HepG2 (cell line): ENCODE results near the gene BCAS3. TPM values are rescaled to one million over a fixed set of nuclear protein-coding genes. Genes with fewer than 3 reads are reported as not detected.
A peak's percentile ranks its signal among the peaks of the same experiment; 100 is the strongest.

ENCODE experiments used
- ATAC-seq: fragments of 200-7000 bp; cut with Tn5 transposase; 3 replicates; pipeline ENCODE4 v1.9.1; 2020; ENCODE audit warnings: mild to moderate bottlenecking, moderate library complexity
- BruUV-seq: library from RNA; stranded (reverse); fragments of 400-500 nt; replicated peaks from 2 replicates; lab custom pipeline; 2021; lab: Mats Ljungman, UMichigan
- CTCF ChIA-PET: fragments of 300-600 bp; formaldehyde crosslinking; extraction: SDS; loops from one replicate; lab custom pipeline; 2021; ENCODE audit warnings: low total read pairs, inconsistent platforms, low intra/inter-chr PET ratio; lab: Yijun Ruan, JAX
- POLR2A ChIA-PET: fragments of 350-600 bp; sonication (Branson Sonifier 250); formaldehyde crosslinking; loops from one replicate; lab custom pipeline; 2020; ENCODE audit warnings: antibody characterized with exemption, inconsistent platforms; lab: Yijun Ruan, JAX
- DNase-seq: peaks from one replicate; pipeline ENCODE4 v3.0.0-alpha.2; 2015; ENCODE audit warnings: low spot score
- FAIRE-seq: peaks from 3 replicates; lab custom pipeline; 2011; peaks lifted over from hg19 to GRCh38; lab: Jason Lieb, UNC
- H2AFZ ChIP-seq: one replicate; pipeline ENCODE4 v1.6.1; 2011; ENCODE audit warnings: low read length, inconsistent platforms
- H3K27ac ChIP-seq: fragments of 300-600 bp; 3 replicates; pipeline ENCODE4 v1.8.0; 2011; ENCODE audit warnings: mixed run types, mild to moderate bottlenecking, mixed read lengths, low read length, inconsistent platforms; ENCODE audit not compliant: insufficient read depth; ENCODE audit errors: extremely low read length
- H3K27me3 ChIP-seq, 2 experiments: fragments of 200-600 bp in 1 of 2; 2 replicates in 1 of 2; 3 replicates in 1 of 2; pipeline versions ENCODE4 v1.6.0 to v1.8.0; 2011; ENCODE audit warnings: low read length in 2 of 2, mild to moderate bottlenecking in 2 of 2, moderate library complexity in 2 of 2, inconsistent platforms in 1 of 2; ENCODE audit not compliant: insufficient read depth in 2 of 2, control insufficient read depth in 1 of 2
- H3K36me3 ChIP-seq, 2 experiments: fragments of 200-600 bp in 1 of 2; replicated peaks in 1 of 2; 2 replicates in 1 of 2; 3 replicates in 1 of 2; pipeline versions ENCODE4 v1.5.1 to v1.8.0; 2011; ENCODE audit warnings: low read length in 2 of 2, inconsistent platforms in 1 of 2; ENCODE audit not compliant: insufficient read depth in 2 of 2, control insufficient read depth in 1 of 2
- H3K4me1 ChIP-seq: 2 replicates; pipeline ENCODE4 v1.5.1; 2012; ENCODE audit warnings: low read length, inconsistent platforms; ENCODE audit not compliant: insufficient read depth
- H3K4me2 ChIP-seq: 2 replicates; pipeline ENCODE4 v1.6.0; 2011; ENCODE audit warnings: low read depth, low read length, inconsistent platforms
- H3K4me3 ChIP-seq, 3 experiments: fragments of 200-600 bp in 1 of 3; sonication (generic), shearing (Covaris generic) in 1 of 3; replicated peaks in 1 of 3; 2 replicates each; pipeline ENCODE4 v1.5.1; 2011 to 2016; ENCODE audit warnings: low read length in 3 of 3, inconsistent platforms in 2 of 3, low read depth in 2 of 3, mild to moderate bottlenecking in 2 of 3, control low read depth in 1 of 3, mixed read lengths in 1 of 3; ENCODE audit not compliant: insufficient read depth in 1 of 3
- H3K79me2 ChIP-seq: one replicate; pipeline ENCODE4 v1.6.1; 2011; ENCODE audit warnings: low read length, inconsistent platforms; ENCODE audit not compliant: insufficient read depth
- H3K9ac ChIP-seq: 2 replicates; pipeline ENCODE4 v1.6.0; 2011; ENCODE audit warnings: mild to moderate bottlenecking, low read depth, low read length, inconsistent platforms; ENCODE audit not compliant: insufficient read depth
- H3K9me3 ChIP-seq: 2 replicates; pipeline ENCODE4 v1.5.1; 2012; ENCODE audit warnings: mild to moderate bottlenecking, low read length
- H4K20me1 ChIP-seq: 2 replicates; pipeline ENCODE4 v1.6.0; 2011; ENCODE audit warnings: inconsistent platforms, mild to moderate bottlenecking, low read length, moderate library complexity; ENCODE audit not compliant: insufficient read depth
- BORCS8-MEF2B ChIP-seq: sonication (generic); formaldehyde crosslinking; IDR thresholded peaks from 2 replicates; pipeline ENCODE4 v1.8.0; 2022; ENCODE audit warnings: mild to moderate bottlenecking, missing genetic modification reagents
- FOXK2 ChIP-seq: fragments of 450-650 bp; IDR thresholded peaks from 2 replicates; pipeline ENCODE4 v1.6.1; 2016
- JDP2 ChIP-seq: sonication (generic); formaldehyde crosslinking; IDR thresholded peaks from 2 replicates; pipeline ENCODE4 v1.8.1; 2022; ENCODE audit warnings: missing genetic modification reagents, borderline replicate concordance
- MYNN ChIP-seq: sonication (generic); formaldehyde crosslinking; IDR thresholded peaks from 2 replicates; pipeline ENCODE4 v1.4.0; 2020; ENCODE audit warnings: mild to moderate bottlenecking, low read depth, missing genetic modification reagents
- NRL ChIP-seq: sonication (generic); formaldehyde crosslinking; IDR thresholded peaks from 2 replicates; pipeline ENCODE4 v1.5.0; 2020; ENCODE audit warnings: missing genetic modification reagents, mild to moderate bottlenecking, moderate library complexity, borderline replicate concordance
- PHF8 ChIP-seq: sonication (generic); formaldehyde crosslinking; IDR thresholded peaks from 2 replicates; pipeline ENCODE4 v1.5.0; 2020; ENCODE audit warnings: missing genetic modification reagents
- RBFOX2 ChIP-seq: fragments of 200-400 bp; formaldehyde crosslinking; IDR thresholded peaks from 2 replicates; pipeline ENCODE4 v1.6.1; 2017; ENCODE audit warnings: low read depth, mild to moderate bottlenecking, low read length
- TBX3 ChIP-seq: fragments of 450-650 bp; IDR thresholded peaks from 2 replicates; pipeline ENCODE4 v1.6.1; 2017; ENCODE audit warnings: antibody characterized with exemption, mild to moderate bottlenecking, inconsistent platforms, borderline replicate concordance
- ZMYM2 ChIP-seq: sonication (generic); formaldehyde crosslinking; IDR thresholded peaks from 2 replicates; pipeline ENCODE4 v1.8.0; 2022; ENCODE audit warnings: mild to moderate bottlenecking, missing genetic modification reagents
- ZNF205 ChIP-seq: IDR thresholded peaks from 2 replicates; pipeline ENCODE4 v1.6.1; 2018; ENCODE audit warnings: missing biosample characterization, missing genetic modification reagents
- WGBS: methylation state at CpG from one replicate; pipeline ENCODE4 v1.1.6; 2017; ENCODE audit warnings: low lambda C conversion rate; 5-methylcytosine and 5-hydroxymethylcytosine counted together
- in situ Hi-C: cut with HindIII; loops from 2 replicates; pipeline ENCODE4 v1.10.0; 2017; ENCODE audit warnings: low pct_unique_long_range_greater_than_20kb; ENCODE audit not compliant: extremely low pct_ligation_motif_present
- intact Hi-C: fragments of 100-400 bp; cut with micrococcal nuclease; formaldehyde crosslinking; loops from one replicate; pipeline ENCODE4 v1.10.0; 2022; ENCODE audit not compliant: unreplicated experiment
- polyA plus RNA-seq, 8 experiments: library from polyadenylated mRNA; depleted of rRNA in 3 of 8; stranded (reverse) in 7 of 8; unstranded in 1 of 8; fragments of >200 nt; fragmentation: Illumina TruSeq in 4 of 8; extraction: Trizol in 4 of 8; gene quantifications; 2 replicates each; pipeline versions ENCODE4 v1.2.1 to v1.2.3, GENCODE V29; 2011 to 2016; ENCODE audit warnings: low read depth in 4 of 8, missing spikeins in 1 of 8, mixed read lengths in 1 of 8; ENCODE audit not compliant: insufficient read depth in 1 of 8
- total RNA-seq, 5 experiments: library from RNA; depleted of rRNA; stranded (reverse); fragments of >200 nt; fragmentation: Illumina TruSeq; extraction: Trizol; gene quantifications; 2 replicates each; pipeline ENCODE4 v1.2.3, GENCODE V29; 2016; ENCODE audit warnings: low read depth in 1 of 5
- TF ChIP-seq, protein P1 (sequence below): sonication (generic); formaldehyde crosslinking; IDR thresholded peaks from 2 replicates; pipeline ENCODE4 v1.5.0; 2020; ENCODE audit warnings: mild to moderate bottlenecking, missing genetic modification reagents, borderline replicate concordance
- TF ChIP-seq, protein P2 (sequence below): IDR thresholded peaks from 2 replicates; pipeline ENCODE4 v1.6.1; 2016; ENCODE audit warnings: low read depth, missing genetic modification reagents, missing compliant biosample characterization

BCAS3 gene
- total and polyA plus RNA-seq, 2 of the 13 experiments (the other 11 are each of a cell fraction or from before 2014, with no cell fraction given) = 10.7 to 11.2 TPM

DNA sequence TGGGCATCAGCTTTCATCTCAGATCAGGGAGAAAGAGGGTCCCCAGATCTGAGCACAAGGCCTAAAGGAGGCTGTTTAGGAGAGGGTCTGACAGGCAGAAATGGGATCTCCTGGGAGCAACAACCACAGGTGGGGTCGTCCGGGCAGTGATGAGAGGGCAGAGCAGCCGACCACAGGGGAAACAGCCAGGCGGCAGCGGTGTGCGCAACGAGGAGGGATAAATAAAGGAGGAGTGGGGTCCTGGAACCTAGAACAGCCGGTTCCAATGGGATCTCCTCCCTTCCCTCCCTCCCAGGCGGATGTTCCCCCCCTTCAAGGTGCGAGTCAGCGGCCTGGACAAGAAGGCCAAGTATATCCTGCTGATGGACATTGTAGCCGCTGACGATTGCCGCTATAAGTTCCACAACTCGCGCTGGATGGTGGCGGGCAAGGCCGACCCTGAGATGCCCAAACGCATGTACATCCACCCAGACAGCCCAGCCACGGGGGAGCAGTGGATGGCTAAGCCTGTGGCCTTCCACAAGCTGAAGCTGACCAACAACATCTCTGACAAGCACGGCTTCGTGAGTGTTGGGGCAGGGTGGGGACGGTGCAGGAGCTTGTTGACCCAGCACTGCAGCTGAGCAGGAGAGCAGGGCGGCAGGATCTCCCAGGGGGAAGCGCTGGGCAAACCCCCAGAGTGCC is 723.9 kb downstream of the BCAS3 start:
- Histone ChIP-seq H3K36me3 (peaks cover 4 to 6% of the 10 kb centered on the region in 2 experiments; a peak in 2 of 5 replicates), H2AFZ (no peak overlapping the region), H3K4me1 (peaks cover 29% of the 10 kb centered on the region), H4K20me1 (no peaks in the 10 kb centered on the region), H3K79me2 (peaks cover 19% of the 10 kb centered on the region), H3K27me3 (no peaks in the 10 kb centered on the region), H3K9me3 (no peaks in the 10 kb centered on the region), H3K4me2 (peak overlapping the region; percentile 84), H3K4me3 (peak overlapping the region; percentile 72 to 93 (median 86); a peak in 5 of 6 replicates), H3K9ac (peak overlapping the region; percentile 73; the same call in 1 of the 2 replicates), H3K27ac (no peak overlapping the region)
- in situ Hi-C loops = no loop called here
- BruUV-seq = no TSS peak
- DNase-seq = no peak
- intact Hi-C loops = no loop called here
- 89% methylated on average over 15 of the region's 25 CpGs for WGBS
- POLR2A ChIA-PET = interaction anchor here (2.1 to 3.5 kb wide), 4 partner anchors 11 to 45 kb away, joined by 6 to 56 read pairs (median 27); no protein-coding TSS in a partner anchor
- ATAC-seq = no peak
- CTCF ChIA-PET = no interaction called here
- no peak for FAIRE-seq
- TF ChIP-seq FOXK2 (no peak), RBFOX2 (0 out of 2 replicates have a peak, but pooled peaks have one; percentile 38), NRL (CRISPR knock-in tag) (no peak), BORCS8-MEF2B (CRISPR knock-in tag) (0 out of 2 replicates have a peak, but pooled peaks have one; percentile 22), MYNN (CRISPR knock-in tag) (no peak), PHF8 (CRISPR knock-in tag) (no peak), TBX3 (no peak), ZNF205 (CRISPR knock-in tag) (no peak), JDP2 (CRISPR knock-in tag) (no peak), ZMYM2 (CRISPR knock-in tag) (no peak)
- TF ChIP-seq, protein P1, sequence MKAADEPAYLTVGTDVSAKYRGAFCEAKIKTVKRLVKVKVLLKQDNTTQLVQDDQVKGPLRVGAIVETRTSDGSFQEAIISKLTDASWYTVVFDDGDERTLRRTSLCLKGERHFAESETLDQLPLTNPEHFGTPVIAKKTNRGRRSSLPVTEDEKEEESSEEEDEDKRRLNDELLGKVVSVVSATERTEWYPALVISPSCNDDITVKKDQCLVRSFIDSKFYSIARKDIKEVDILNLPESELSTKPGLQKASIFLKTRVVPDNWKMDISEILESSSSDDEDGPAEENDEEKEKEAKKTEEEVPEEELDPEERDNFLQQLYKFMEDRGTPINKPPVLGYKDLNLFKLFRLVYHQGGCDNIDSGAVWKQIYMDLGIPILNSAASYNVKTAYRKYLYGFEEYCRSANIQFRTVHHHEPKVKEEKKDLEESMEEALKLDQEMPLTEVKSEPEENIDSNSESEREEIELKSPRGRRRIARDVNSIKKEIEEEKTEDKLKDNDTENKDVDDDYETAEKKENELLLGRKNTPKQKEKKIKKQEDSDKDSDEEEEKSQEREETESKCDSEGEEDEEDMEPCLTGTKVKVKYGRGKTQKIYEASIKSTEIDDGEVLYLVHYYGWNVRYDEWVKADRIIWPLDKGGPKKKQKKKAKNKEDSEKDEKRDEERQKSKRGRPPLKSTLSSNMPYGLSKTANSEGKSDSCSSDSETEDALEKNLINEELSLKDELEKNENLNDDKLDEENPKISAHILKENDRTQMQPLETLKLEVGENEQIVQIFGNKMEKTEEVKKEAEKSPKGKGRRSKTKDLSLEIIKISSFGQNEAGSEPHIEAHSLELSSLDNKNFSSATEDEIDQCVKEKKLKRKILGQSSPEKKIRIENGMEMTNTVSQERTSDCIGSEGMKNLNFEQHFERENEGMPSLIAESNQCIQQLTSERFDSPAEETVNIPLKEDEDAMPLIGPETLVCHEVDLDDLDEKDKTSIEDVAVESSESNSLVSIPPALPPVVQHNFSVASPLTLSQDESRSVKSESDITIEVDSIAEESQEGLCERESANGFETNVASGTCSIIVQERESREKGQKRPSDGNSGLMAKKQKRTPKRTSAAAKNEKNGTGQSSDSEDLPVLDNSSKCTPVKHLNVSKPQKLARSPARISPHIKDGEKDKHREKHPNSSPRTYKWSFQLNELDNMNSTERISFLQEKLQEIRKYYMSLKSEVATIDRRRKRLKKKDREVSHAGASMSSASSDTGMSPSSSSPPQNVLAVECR (CRISPR knock-in tag) = 0 out of 2 replicates have a peak, but pooled peaks have one; percentile 11
- TF ChIP-seq, protein P2, sequence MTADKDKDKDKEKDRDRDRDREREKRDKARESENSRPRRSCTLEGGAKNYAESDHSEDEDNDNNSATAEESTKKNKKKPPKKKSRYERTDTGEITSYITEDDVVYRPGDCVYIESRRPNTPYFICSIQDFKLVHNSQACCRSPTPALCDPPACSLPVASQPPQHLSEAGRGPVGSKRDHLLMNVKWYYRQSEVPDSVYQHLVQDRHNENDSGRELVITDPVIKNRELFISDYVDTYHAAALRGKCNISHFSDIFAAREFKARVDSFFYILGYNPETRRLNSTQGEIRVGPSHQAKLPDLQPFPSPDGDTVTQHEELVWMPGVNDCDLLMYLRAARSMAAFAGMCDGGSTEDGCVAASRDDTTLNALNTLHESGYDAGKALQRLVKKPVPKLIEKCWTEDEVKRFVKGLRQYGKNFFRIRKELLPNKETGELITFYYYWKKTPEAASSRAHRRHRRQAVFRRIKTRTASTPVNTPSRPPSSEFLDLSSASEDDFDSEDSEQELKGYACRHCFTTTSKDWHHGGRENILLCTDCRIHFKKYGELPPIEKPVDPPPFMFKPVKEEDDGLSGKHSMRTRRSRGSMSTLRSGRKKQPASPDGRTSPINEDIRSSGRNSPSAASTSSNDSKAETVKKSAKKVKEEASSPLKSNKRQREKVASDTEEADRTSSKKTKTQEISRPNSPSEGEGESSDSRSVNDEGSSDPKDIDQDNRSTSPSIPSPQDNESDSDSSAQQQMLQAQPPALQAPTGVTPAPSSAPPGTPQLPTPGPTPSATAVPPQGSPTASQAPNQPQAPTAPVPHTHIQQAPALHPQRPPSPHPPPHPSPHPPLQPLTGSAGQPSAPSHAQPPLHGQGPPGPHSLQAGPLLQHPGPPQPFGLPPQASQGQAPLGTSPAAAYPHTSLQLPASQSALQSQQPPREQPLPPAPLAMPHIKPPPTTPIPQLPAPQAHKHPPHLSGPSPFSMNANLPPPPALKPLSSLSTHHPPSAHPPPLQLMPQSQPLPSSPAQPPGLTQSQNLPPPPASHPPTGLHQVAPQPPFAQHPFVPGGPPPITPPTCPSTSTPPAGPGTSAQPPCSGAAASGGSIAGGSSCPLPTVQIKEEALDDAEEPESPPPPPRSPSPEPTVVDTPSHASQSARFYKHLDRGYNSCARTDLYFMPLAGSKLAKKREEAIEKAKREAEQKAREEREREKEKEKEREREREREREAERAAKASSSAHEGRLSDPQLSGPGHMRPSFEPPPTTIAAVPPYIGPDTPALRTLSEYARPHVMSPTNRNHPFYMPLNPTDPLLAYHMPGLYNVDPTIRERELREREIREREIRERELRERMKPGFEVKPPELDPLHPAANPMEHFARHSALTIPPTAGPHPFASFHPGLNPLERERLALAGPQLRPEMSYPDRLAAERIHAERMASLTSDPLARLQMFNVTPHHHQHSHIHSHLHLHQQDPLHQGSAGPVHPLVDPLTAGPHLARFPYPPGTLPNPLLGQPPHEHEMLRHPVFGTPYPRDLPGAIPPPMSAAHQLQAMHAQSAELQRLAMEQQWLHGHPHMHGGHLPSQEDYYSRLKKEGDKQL (CRISPR knock-in tag) = no peak
